COLO668 (cell line): ENCODE data around the gene DRAXIN.

Experiments used
- DNase-seq: peaks from one replicate; lab custom pipeline; 2025; ENCODE audit not compliant: unreplicated experiment; lab: John Stamatoyannopoulos, UW

Gene DRAXIN

GRCh38 chr1:11654939-11655808 is 36.3 kb upstream of the DRAXIN start:
- no peak for DNase-seq

GRCh38 chr1:11657654-11658053 is 33.9 kb upstream of the DRAXIN start:
- no peak for DNase-seq

- no peak for DNase-seq
Measured at GRCh38 chr1:11658542-11658941, 33.0 kb upstream of the DRAXIN start.

GRCh38 chr1:11659748-11660147 is 31.8 kb upstream of the DRAXIN start:
- no peak for DNase-seq

- no peak for DNase-seq
Measured at GRCh38 chr1:11661103-11661502, 30.4 kb upstream of the DRAXIN start.

GRCh38 chr1:11664336-11665065 is 27.0 kb upstream of the DRAXIN start:
- no peak for DNase-seq

- DNase-seq = no peak
Measured at GRCh38 chr1:11668516-11668915, 23.0 kb upstream of the DRAXIN start.

- DNase-seq = no peak
Measured at GRCh38 chr1:11670747-11671146, 20.8 kb upstream of the DRAXIN start.

GRCh38 chr1:11671205-11671543 is 20.3 kb upstream of the DRAXIN start:
- DNase-seq = no peak

- no peak for DNase-seq
Measured at GRCh38 chr1:11671544-11672286, 19.8 kb upstream of the DRAXIN start.

- no peak for DNase-seq
Measured at GRCh38 chr1:11673089-11673769, 18.3 kb upstream of the DRAXIN start.

- no peak for DNase-seq
Measured at GRCh38 chr1:11674488-11674887, 17.0 kb upstream of the DRAXIN start.

- no peak for DNase-seq
Measured at GRCh38 chr1:11675325-11675724, 16.2 kb upstream of the DRAXIN start.

GRCh38 chr1:11676386-11677103 is 15.0 kb upstream of the DRAXIN start:
- no peak for DNase-seq

- DNase-seq = no peak
Measured at GRCh38 chr1:11678442-11678841, 13.1 kb upstream of the DRAXIN start.

- no peak for DNase-seq
Measured at GRCh38 chr1:11680270-11681070, 11.0 kb upstream of the DRAXIN start.

- DNase-seq = peak; percentile 94
Measured at GRCh38 chr1:11681071-11681771, 10.3 kb upstream of the DRAXIN start, which contains the start of gene MAD2L2. Gene MAD2L2 (minus strand): TSS chr1:11681148. CDS start chr1:11680601, 547 bp downstream.

- DNase-seq = no peak
Measured at GRCh38 chr1:11682287-11682771, 9.2 kb upstream of the DRAXIN start.

- DNase-seq = no peak
Measured at GRCh38 chr1:11682799-11683198, 8.7 kb upstream of the DRAXIN start.
